GM21529 (cell line): Measurements from ENCODE around the gene SCRT2.

Experiments
- ATAC-seq: cut with Tn5 transposase; IDR thresholded peaks from one replicate; pipeline ENCODE4 v1.9.1; 2021; ENCODE audit not compliant: unreplicated experiment

The SCRT2 gene

GRCh38 chr20:635028-635892, 40.3 kb downstream of the SCRT2 start:
- no peak for ATAC-seq

- no peak for ATAC-seq
These were observed 41.3 kb downstream of the SCRT2 start for GRCh38 chr20:634148-634925.

- ATAC-seq, result no peak
These were observed 44.5 kb downstream of the SCRT2 start for GRCh38 chr20:631101-631500.

- ATAC-seq, result no peak
These were observed 49.0 kb downstream of the SCRT2 start for GRCh38 chr20:626579-626978.

- no peak for ATAC-seq
These were observed 50.2 kb downstream of the SCRT2 start for GRCh38 chr20:625360-625932.

GRCh38 chr20:623704-624103, 51.9 kb downstream of the SCRT2 start:
- ATAC-seq, result no peak

- no peak for ATAC-seq
These were observed 52.6 kb downstream of the SCRT2 start for GRCh38 chr20:623021-623420.

- no peak for ATAC-seq
These were observed 53.4 kb downstream of the SCRT2 start for GRCh38 chr20:622161-622560.

- ATAC-seq, result no peak
These were observed 54.4 kb downstream of the SCRT2 start for GRCh38 chr20:621125-621756.

- no peak for ATAC-seq
These were observed 55.4 kb downstream of the SCRT2 start for GRCh38 chr20:620246-620645.

- ATAC-seq, result no peak
These were observed 56.6 kb downstream of the SCRT2 start for GRCh38 chr20:618980-619379.

GRCh38 chr20:617934-618690, 57.5 kb downstream of the SCRT2 start:
- ATAC-seq, result no peak

GRCh38 chr20:615514-615913, 60.1 kb downstream of the SCRT2 start:
- ATAC-seq, result no peak

GRCh38 chr20:611843-612185, 63.8 kb downstream of the SCRT2 start:
- no peak for ATAC-seq
